ENCODE measurements around the gene WNT2B. TPM values are rescaled to one million over a fixed set of nuclear protein-coding genes. Genes with fewer than 3 reads are reported as not detected.

WNT2B gene
- total RNA-seq, 1 experiment from 2014 or later: 1.6 TPM

GRCh38 chr1:112558634-112559033, 49.9 kb downstream of the WNT2B start:
- TF ChIP-seq REST (IDR thresholded peaks at IDR 0.05; ENCODE audit: insufficient read depth in 1 of 2, low read depth in 2 of 2, low read length in 1 of 2) (no peak), CTCF (IDR thresholded peaks at IDR 0.05) (no peak), POLR2AphosphoS5 (IDR thresholded peaks at IDR 0.05; ENCODE audit: low read depth, low read length) (no peak), SIN3A (IDR thresholded peaks at IDR 0.05; ENCODE audit: borderline replicate concordance, insufficient read depth, low read depth, low read length) (no peak), TCF7L2 (IDR thresholded peaks at IDR 0.05; ENCODE audit: low read depth, low read length) (no peak)
- ChIA-PET CTCF (no interaction called here), POLR2A (no interaction called here)
- H3K27me3 ChIP-seq (ENCODE audit: control insufficient read depth, insufficient read depth, low read length): no peaks in the 10 kb centered on the region
- H3K36me3 ChIP-seq (ENCODE audit: control insufficient read depth, insufficient read depth, low read length): no peaks in the 10 kb centered on the region; the same call in 1 of the 2 replicates
- no peak for ATAC-seq
- in situ Hi-C loops (cut with HindIII; ENCODE audit: low pct_unique_long_range_greater_than_20kb, low sequenced_read_pairs) (no loop called here), intact Hi-C loops (cut with micrococcal nuclease; ENCODE audit: unreplicated experiment) (no loop called here)
- H3K4me3 ChIP-seq (ENCODE audit: low read depth in 2 of 2, low read length in 2 of 2): no peak overlapping the region
- BruUV-seq (replicated peaks): no TSS peak
- no peak overlapping the region for H3K27ac ChIP-seq (ENCODE audit: low read length)
- no peaks in the 10 kb centered on the region for H3K9me3 ChIP-seq (ENCODE audit: control insufficient read depth, insufficient read depth, low read depth, low read length)
- no peak for DNase-seq (ENCODE audit: low read depth, low spot score)
- no peaks in the 10 kb centered on the region for H3K4me1 ChIP-seq (ENCODE audit: control insufficient read depth, insufficient read depth, low read length)

GRCh38 chr1:112563341-112563740, 54.6 kb downstream of the WNT2B start:
- ATAC-seq (no peak), DNase-seq (ENCODE audit: low read depth, low spot score) (no peak)
- ChIA-PET CTCF (no interaction called here), POLR2A (no interaction called here)
- H3K27ac ChIP-seq (ENCODE audit: low read length): no peak overlapping the region
- no TSS peak for BruUV-seq (replicated peaks)
- in situ Hi-C loops (cut with HindIII; ENCODE audit: low pct_unique_long_range_greater_than_20kb, low sequenced_read_pairs): no loop called here
- H3K36me3 ChIP-seq (ENCODE audit: control insufficient read depth, insufficient read depth, low read length): no peaks in the 10 kb centered on the region; the same call in 1 of the 2 replicates
- TF ChIP-seq TCF7L2 (IDR thresholded peaks at IDR 0.05; ENCODE audit: low read depth, low read length): no peak
- no peak for TF ChIP-seq POLR2AphosphoS5 (IDR thresholded peaks at IDR 0.05; ENCODE audit: low read depth, low read length)
- no peak for TF ChIP-seq REST (IDR thresholded peaks at IDR 0.05; ENCODE audit: insufficient read depth in 1 of 2, low read depth in 2 of 2, low read length in 1 of 2)
- TF ChIP-seq SIN3A (IDR thresholded peaks at IDR 0.05; ENCODE audit: borderline replicate concordance, insufficient read depth, low read depth, low read length): no peak
- no peak for TF ChIP-seq CTCF (IDR thresholded peaks at IDR 0.05)
- no peak overlapping the region for H3K4me3 ChIP-seq (ENCODE audit: low read depth in 2 of 2, low read length in 2 of 2)
- no peaks in the 10 kb centered on the region for H3K4me1 ChIP-seq (ENCODE audit: control insufficient read depth, insufficient read depth, low read length)
- intact Hi-C loops (cut with micrococcal nuclease; ENCODE audit: unreplicated experiment): no loop called here
- no peaks in the 10 kb centered on the region for H3K27me3 ChIP-seq (ENCODE audit: control insufficient read depth, insufficient read depth, low read length)
- no peaks in the 10 kb centered on the region for H3K9me3 ChIP-seq (ENCODE audit: control insufficient read depth, insufficient read depth, low read depth, low read length)

Measured in Panc1 (cell line).